HepG2 (cell line): ENCODE measurements around the gene HSPB8. TPM values are rescaled to one million over a fixed set of nuclear protein-coding genes. Genes with fewer than 3 reads are reported as not detected.

Source experiments
- ATAC-seq: fragments of 200-7000 bp; cut with Tn5 transposase; 3 replicates; pipeline ENCODE4 v1.9.1; 2020; ENCODE audit warnings: mild to moderate bottlenecking, moderate library complexity
- BruUV-seq: library from RNA; stranded (reverse); fragments of 400-500 nt; replicated peaks from 2 replicates; lab custom pipeline; 2021; lab: Mats Ljungman, UMichigan
- CTCF ChIA-PET: fragments of 300-600 bp; formaldehyde crosslinking; extraction: SDS; loops from one replicate; lab custom pipeline; 2021; ENCODE audit warnings: low total read pairs, inconsistent platforms, low intra/inter-chr PET ratio; lab: Yijun Ruan, JAX
- POLR2A ChIA-PET: fragments of 350-600 bp; sonication (Branson Sonifier 250); formaldehyde crosslinking; loops from one replicate; lab custom pipeline; 2020; ENCODE audit warnings: antibody characterized with exemption, inconsistent platforms; lab: Yijun Ruan, JAX
- DNase-seq: peaks from one replicate; pipeline ENCODE4 v3.0.0-alpha.2; 2015; ENCODE audit warnings: low spot score
- FAIRE-seq: peaks from 3 replicates; lab custom pipeline; 2011; peaks lifted over from hg19 to GRCh38; lab: Jason Lieb, UNC
- H2AFZ ChIP-seq: one replicate; pipeline ENCODE4 v1.6.1; 2011; ENCODE audit warnings: low read length, inconsistent platforms
- H3K27ac ChIP-seq: fragments of 300-600 bp; 3 replicates; pipeline ENCODE4 v1.8.0; 2011; ENCODE audit warnings: mixed run types, mild to moderate bottlenecking, mixed read lengths, low read length, inconsistent platforms; ENCODE audit not compliant: insufficient read depth; ENCODE audit errors: extremely low read length
- H3K27me3 ChIP-seq, 2 experiments: fragments of 200-600 bp in 1 of 2; 2 replicates in 1 of 2; 3 replicates in 1 of 2; pipeline versions ENCODE4 v1.6.0 to v1.8.0; 2011; ENCODE audit warnings: low read length in 2 of 2, mild to moderate bottlenecking in 2 of 2, moderate library complexity in 2 of 2, inconsistent platforms in 1 of 2; ENCODE audit not compliant: insufficient read depth in 2 of 2, control insufficient read depth in 1 of 2
- H3K36me3 ChIP-seq, 2 experiments: fragments of 200-600 bp in 1 of 2; replicated peaks in 1 of 2; 2 replicates in 1 of 2; 3 replicates in 1 of 2; pipeline versions ENCODE4 v1.5.1 to v1.8.0; 2011; ENCODE audit warnings: low read length in 2 of 2, inconsistent platforms in 1 of 2; ENCODE audit not compliant: insufficient read depth in 2 of 2, control insufficient read depth in 1 of 2
- H3K4me1 ChIP-seq: 2 replicates; pipeline ENCODE4 v1.5.1; 2012; ENCODE audit warnings: low read length, inconsistent platforms; ENCODE audit not compliant: insufficient read depth
- H3K4me2 ChIP-seq: 2 replicates; pipeline ENCODE4 v1.6.0; 2011; ENCODE audit warnings: low read depth, low read length, inconsistent platforms
- H3K4me3 ChIP-seq, 3 experiments: fragments of 200-600 bp in 1 of 3; sonication (generic), shearing (Covaris generic) in 1 of 3; replicated peaks in 1 of 3; 2 replicates each; pipeline ENCODE4 v1.5.1; 2011 to 2016; ENCODE audit warnings: low read length in 3 of 3, inconsistent platforms in 2 of 3, low read depth in 2 of 3, mild to moderate bottlenecking in 2 of 3, control low read depth in 1 of 3, mixed read lengths in 1 of 3; ENCODE audit not compliant: insufficient read depth in 1 of 3
- H3K79me2 ChIP-seq: one replicate; pipeline ENCODE4 v1.6.1; 2011; ENCODE audit warnings: low read length, inconsistent platforms; ENCODE audit not compliant: insufficient read depth
- H3K9ac ChIP-seq: 2 replicates; pipeline ENCODE4 v1.6.0; 2011; ENCODE audit warnings: mild to moderate bottlenecking, low read depth, low read length, inconsistent platforms; ENCODE audit not compliant: insufficient read depth
- H3K9me3 ChIP-seq: 2 replicates; pipeline ENCODE4 v1.5.1; 2012; ENCODE audit warnings: mild to moderate bottlenecking, low read length
- H4K20me1 ChIP-seq: 2 replicates; pipeline ENCODE4 v1.6.0; 2011; ENCODE audit warnings: inconsistent platforms, mild to moderate bottlenecking, low read length, moderate library complexity; ENCODE audit not compliant: insufficient read depth
- ATM ChIP-seq: fragments of 450-650 bp; IDR thresholded peaks from 2 replicates; pipeline ENCODE4 v1.7.1; 2017; ENCODE audit warnings: mild to moderate bottlenecking, borderline replicate concordance
- BCL6 ChIP-seq: IDR thresholded peaks from 2 replicates; pipeline ENCODE4 v1.6.1; 2016; ENCODE audit warnings: missing genetic modification reagents, missing compliant biosample characterization
- CBX5 ChIP-seq: sonication (generic); formaldehyde crosslinking; IDR thresholded peaks from 2 replicates; pipeline ENCODE4 v1.4.0; 2020; ENCODE audit warnings: missing genetic modification reagents, borderline replicate concordance
- CERS6 ChIP-seq: sonication (generic); formaldehyde crosslinking; IDR thresholded peaks from 2 replicates; pipeline ENCODE4 v1.5.0; 2020; ENCODE audit warnings: missing genetic modification reagents
- IRX3 ChIP-seq: sonication (generic); formaldehyde crosslinking; IDR thresholded peaks from 2 replicates; pipeline ENCODE4 v1.8.1; 2023; ENCODE audit warnings: mild to moderate bottlenecking, low read depth, missing genetic modification reagents, borderline replicate concordance
- NFE2L2 ChIP-seq: fragments of 150-350 bp; IDR thresholded peaks from 2 replicates; pipeline ENCODE4 v1.6.1; 2014; ENCODE audit warnings: low read length
- NR2F2 ChIP-seq: IDR thresholded peaks from 2 replicates; pipeline ENCODE4 v1.6.1; 2012; ENCODE audit warnings: low read depth, inconsistent platforms, borderline replicate concordance
- TEAD3 ChIP-seq: optimal IDR thresholded peaks from 2 replicates; pipeline ENCODE3; 2016; ENCODE audit warnings: borderline replicate concordance
- ZNF3 ChIP-seq: IDR thresholded peaks from 2 replicates; pipeline ENCODE4 v1.7.0; 2017; ENCODE audit warnings: inconsistent platforms
- ZNF530 ChIP-seq: sonication (generic); formaldehyde crosslinking; IDR thresholded peaks from 2 replicates; pipeline ENCODE4 v1.5.0; 2020; ENCODE audit warnings: low read depth, mild to moderate bottlenecking, missing genetic modification reagents
- ZNF549 ChIP-seq: sonication (generic); formaldehyde crosslinking; IDR thresholded peaks from 2 replicates; pipeline ENCODE4 v1.5.0; 2020; ENCODE audit warnings: missing genetic modification reagents
- ZNF639 ChIP-seq: conservative IDR thresholded peaks from 2 replicates; pipeline ENCODE4 v1.6.1; 2018; ENCODE audit warnings: missing genetic modification reagents
- ZNF720 ChIP-seq: sonication (generic); formaldehyde crosslinking; IDR thresholded peaks from 2 replicates; pipeline ENCODE4 v1.4.0; 2020; ENCODE audit warnings: missing genetic modification reagents
- WGBS: methylation state at CpG from one replicate; pipeline ENCODE4 v1.1.6; 2017; ENCODE audit warnings: low lambda C conversion rate; 5-methylcytosine and 5-hydroxymethylcytosine counted together
- in situ Hi-C: cut with HindIII; loops from 2 replicates; pipeline ENCODE4 v1.10.0; 2017; ENCODE audit warnings: low pct_unique_long_range_greater_than_20kb; ENCODE audit not compliant: extremely low pct_ligation_motif_present
- intact Hi-C: fragments of 100-400 bp; cut with micrococcal nuclease; formaldehyde crosslinking; loops from one replicate; pipeline ENCODE4 v1.10.0; 2022; ENCODE audit not compliant: unreplicated experiment
- polyA plus RNA-seq, 8 experiments: library from polyadenylated mRNA; depleted of rRNA in 3 of 8; stranded (reverse) in 7 of 8; unstranded in 1 of 8; fragments of >200 nt; fragmentation: Illumina TruSeq in 4 of 8; extraction: Trizol in 4 of 8; gene quantifications; 2 replicates each; pipeline versions ENCODE4 v1.2.1 to v1.2.3, GENCODE V29; 2011 to 2016; ENCODE audit warnings: low read depth in 4 of 8, missing spikeins in 1 of 8, mixed read lengths in 1 of 8; ENCODE audit not compliant: insufficient read depth in 1 of 8
- total RNA-seq, 5 experiments: library from RNA; depleted of rRNA; stranded (reverse); fragments of >200 nt; fragmentation: Illumina TruSeq; extraction: Trizol; gene quantifications; 2 replicates each; pipeline ENCODE4 v1.2.3, GENCODE V29; 2016; ENCODE audit warnings: low read depth in 1 of 5
- TF ChIP-seq, protein P1 (sequence below): sonication (generic); formaldehyde crosslinking; IDR thresholded peaks from 2 replicates; pipeline ENCODE4 v1.5.0; 2020; ENCODE audit warnings: mild to moderate bottlenecking, missing genetic modification reagents

Gene HSPB8
- total and polyA plus RNA-seq, 2 of the 13 experiments (the other 11 are each of a cell fraction or from before 2014, with no cell fraction given) = 0.49 to 0.54 TPM

DNA sequence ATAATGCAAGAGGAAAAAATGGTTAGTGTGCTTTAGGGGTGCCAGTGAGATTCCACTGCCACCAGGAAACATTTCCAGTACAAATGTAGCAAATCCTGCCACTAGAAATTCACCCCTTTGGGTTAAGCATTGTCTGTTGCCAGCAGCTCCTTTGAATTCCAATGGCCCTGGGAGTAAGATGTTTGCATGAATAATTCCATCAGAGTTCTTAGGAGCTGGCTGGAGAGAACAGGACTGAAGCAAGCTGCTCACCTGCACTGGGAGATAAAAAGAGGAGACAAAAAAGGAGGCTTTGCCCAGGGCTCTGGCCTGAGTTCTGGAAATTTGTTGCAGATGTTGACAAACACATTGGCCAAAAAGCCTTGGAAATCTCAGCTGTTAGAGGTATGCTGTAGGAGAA, 57.6 kb downstream of the HSPB8 start:
- intact Hi-C loops (no loop called here), in situ Hi-C loops (no loop called here)
- no peak for TF ChIP-seq NR2F2
- TF ChIP-seq ZNF3 (CRISPR knock-in tag) = no peak
- TF ChIP-seq ZNF720 (CRISPR knock-in tag) = no peak
- no peak for TF ChIP-seq CBX5 (CRISPR knock-in tag)
- no peak for TF ChIP-seq ZNF530
- no peak for TF ChIP-seq IRX3 (CRISPR knock-in tag)
- TF ChIP-seq ATM = no peak
- no peak for TF ChIP-seq NFE2L2
- TF ChIP-seq BCL6 (CRISPR knock-in tag) = no peak
- Histone ChIP-seq H3K79me2 (no peaks in the 10 kb centered on the region), H3K9ac (no peak overlapping the region), H3K27ac (no peak overlapping the region), H3K9me3 (no peaks in the 10 kb centered on the region), H3K4me1 (no peaks in the 10 kb centered on the region), H3K4me3 (no peak overlapping the region), H3K36me3 (no peaks in the 10 kb centered on the region), H3K27me3 (no peaks in the 10 kb centered on the region), H3K4me2 (no peak overlapping the region), H4K20me1 (0 out of 2 replicates have a peak, but pooled peaks cover 3% of the 10 kb centered on the region), H2AFZ (no peak overlapping the region)
- POLR2A ChIA-PET = no interaction called here
- no TSS peak for BruUV-seq
- DNase-seq = no peak
- FAIRE-seq = no peak
- CTCF ChIA-PET = no interaction called here
- ATAC-seq = no peak

- no peaks in the 10 kb centered on the region for H3K9me3 ChIP-seq
- intact Hi-C loops (no loop called here), in situ Hi-C loops (no loop called here)
- WGBS = 0% methylated on average over 2 of the region's 3 CpGs
- H4K20me1 ChIP-seq = 0 out of 2 replicates have a peak, but pooled peaks cover 3% of the 10 kb centered on the region
- POLR2A ChIA-PET = no interaction called here
- CTCF ChIA-PET = no interaction called here
- no peak for ATAC-seq
- BruUV-seq = no TSS peak
- no peaks in the 10 kb centered on the region for H3K27me3 ChIP-seq
- no peak overlapping the region for H3K27ac ChIP-seq
- H3K4me2 ChIP-seq = no peak overlapping the region
- no peaks in the 10 kb centered on the region for H3K79me2 ChIP-seq
- no peaks in the 10 kb centered on the region for H3K36me3 ChIP-seq
- H3K9ac ChIP-seq = no peak overlapping the region
- no peak overlapping the region for H2AFZ ChIP-seq
- DNase-seq = no peak
- H3K4me3 ChIP-seq = no peak overlapping the region
- FAIRE-seq = no peak
- no peaks in the 10 kb centered on the region for H3K4me1 ChIP-seq
- TF ChIP-seq ZNF549 (CRISPR knock-in tag) = no peak
- TF ChIP-seq BCL6 (CRISPR knock-in tag) = no peak
- TF ChIP-seq TEAD3 (CRISPR knock-in tag) = no peak
- TF ChIP-seq, protein P1, sequence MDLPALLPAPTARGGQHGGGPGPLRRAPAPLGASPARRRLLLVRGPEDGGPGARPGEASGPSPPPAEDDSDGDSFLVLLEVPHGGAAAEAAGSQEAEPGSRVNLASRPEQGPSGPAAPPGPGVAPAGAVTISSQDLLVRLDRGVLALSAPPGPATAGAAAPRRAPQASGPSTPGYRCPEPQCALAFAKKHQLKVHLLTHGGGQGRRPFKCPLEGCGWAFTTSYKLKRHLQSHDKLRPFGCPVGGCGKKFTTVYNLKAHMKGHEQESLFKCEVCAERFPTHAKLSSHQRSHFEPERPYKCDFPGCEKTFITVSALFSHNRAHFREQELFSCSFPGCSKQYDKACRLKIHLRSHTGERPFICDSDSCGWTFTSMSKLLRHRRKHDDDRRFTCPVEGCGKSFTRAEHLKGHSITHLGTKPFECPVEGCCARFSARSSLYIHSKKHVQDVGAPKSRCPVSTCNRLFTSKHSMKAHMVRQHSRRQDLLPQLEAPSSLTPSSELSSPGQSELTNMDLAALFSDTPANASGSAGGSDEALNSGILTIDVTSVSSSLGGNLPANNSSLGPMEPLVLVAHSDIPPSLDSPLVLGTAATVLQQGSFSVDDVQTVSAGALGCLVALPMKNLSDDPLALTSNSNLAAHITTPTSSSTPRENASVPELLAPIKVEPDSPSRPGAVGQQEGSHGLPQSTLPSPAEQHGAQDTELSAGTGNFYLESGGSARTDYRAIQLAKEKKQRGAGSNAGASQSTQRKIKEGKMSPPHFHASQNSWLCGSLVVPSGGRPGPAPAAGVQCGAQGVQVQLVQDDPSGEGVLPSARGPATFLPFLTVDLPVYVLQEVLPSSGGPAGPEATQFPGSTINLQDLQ = no peak
- no peak for TF ChIP-seq ZNF639
- no peak for TF ChIP-seq CERS6
These were observed 60.3 kb downstream of the HSPB8 start for GRCh38 chr12:119239040-119239439.
